ENCODE data around the gene TBK1.

Gene TBK1

DNA sequence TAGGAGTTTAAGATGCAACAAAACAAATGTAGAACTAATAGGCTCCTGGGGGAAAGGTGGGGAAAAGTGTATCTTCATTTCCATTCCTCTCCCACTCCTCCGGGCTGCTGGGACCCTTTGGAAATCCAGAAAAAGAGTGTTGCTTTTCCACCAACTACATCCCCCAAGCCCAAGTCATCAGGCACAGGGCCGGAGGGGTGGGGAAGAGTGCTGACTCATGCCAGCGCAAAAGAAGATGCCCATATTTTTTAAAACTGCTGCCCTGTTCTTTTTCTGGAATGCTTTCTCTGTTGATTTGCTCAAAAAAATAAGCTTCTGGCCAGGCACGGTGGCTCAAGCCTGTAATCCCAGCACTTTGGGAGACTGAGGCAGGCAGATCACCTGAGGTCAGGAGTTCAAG, 70.9 kb downstream of the TBK1 start:
- ATAC-seq, result peak; percentile 48
- TF ChIP-seq SNAI2 (CRISPR knock-in tag; IDR thresholded peaks at IDR 0.05) (no peak), ZFP3 (CRISPR knock-in tag; IDR thresholded peaks at IDR 0.05) (no peak), ZFP30 (CRISPR knock-in tag; IDR thresholded peaks at IDR 0.05) (no peak), PPARA (CRISPR knock-in tag; IDR thresholded peaks at IDR 0.05; ENCODE audit: borderline replicate concordance) (no peak), PATZ1 (CRISPR knock-in tag; IDR thresholded peaks at IDR 0.05; ENCODE audit: borderline replicate concordance) (no peak), CREB5 (CRISPR knock-in tag; IDR thresholded peaks at IDR 0.05; ENCODE audit: low read depth) (no peak), RARB (CRISPR knock-in tag; IDR thresholded peaks at IDR 0.05) (no peak), ISL1 (CRISPR knock-in tag; IDR thresholded peaks at IDR 0.05) (no peak), TCF4 (CRISPR knock-in tag; IDR thresholded peaks at IDR 0.05; ENCODE audit: borderline replicate concordance) (no peak), TOX (CRISPR knock-in tag; IDR thresholded peaks at IDR 0.05; ENCODE audit: borderline replicate concordance) (no peak), BACH2 (CRISPR knock-in tag; IDR thresholded peaks at IDR 0.05; ENCODE audit: borderline replicate concordance) (no peak), OSR1 (CRISPR knock-in tag; IDR thresholded peaks at IDR 0.05) (no peak), GLIS3 (CRISPR knock-in tag; IDR thresholded peaks at IDR 0.05) (no peak), CSRNP3 (CRISPR knock-in tag; IDR thresholded peaks at IDR 0.05) (no peak), ARNTL (CRISPR knock-in tag; IDR thresholded peaks at IDR 0.05; ENCODE audit: borderline replicate concordance, low read depth) (no peak), CSDC2 (CRISPR knock-in tag; IDR thresholded peaks at IDR 0.05) (no peak), ZNF8 (CRISPR knock-in tag; IDR thresholded peaks at IDR 0.05) (no peak)
- TF ChIP-seq, protein P1, sequence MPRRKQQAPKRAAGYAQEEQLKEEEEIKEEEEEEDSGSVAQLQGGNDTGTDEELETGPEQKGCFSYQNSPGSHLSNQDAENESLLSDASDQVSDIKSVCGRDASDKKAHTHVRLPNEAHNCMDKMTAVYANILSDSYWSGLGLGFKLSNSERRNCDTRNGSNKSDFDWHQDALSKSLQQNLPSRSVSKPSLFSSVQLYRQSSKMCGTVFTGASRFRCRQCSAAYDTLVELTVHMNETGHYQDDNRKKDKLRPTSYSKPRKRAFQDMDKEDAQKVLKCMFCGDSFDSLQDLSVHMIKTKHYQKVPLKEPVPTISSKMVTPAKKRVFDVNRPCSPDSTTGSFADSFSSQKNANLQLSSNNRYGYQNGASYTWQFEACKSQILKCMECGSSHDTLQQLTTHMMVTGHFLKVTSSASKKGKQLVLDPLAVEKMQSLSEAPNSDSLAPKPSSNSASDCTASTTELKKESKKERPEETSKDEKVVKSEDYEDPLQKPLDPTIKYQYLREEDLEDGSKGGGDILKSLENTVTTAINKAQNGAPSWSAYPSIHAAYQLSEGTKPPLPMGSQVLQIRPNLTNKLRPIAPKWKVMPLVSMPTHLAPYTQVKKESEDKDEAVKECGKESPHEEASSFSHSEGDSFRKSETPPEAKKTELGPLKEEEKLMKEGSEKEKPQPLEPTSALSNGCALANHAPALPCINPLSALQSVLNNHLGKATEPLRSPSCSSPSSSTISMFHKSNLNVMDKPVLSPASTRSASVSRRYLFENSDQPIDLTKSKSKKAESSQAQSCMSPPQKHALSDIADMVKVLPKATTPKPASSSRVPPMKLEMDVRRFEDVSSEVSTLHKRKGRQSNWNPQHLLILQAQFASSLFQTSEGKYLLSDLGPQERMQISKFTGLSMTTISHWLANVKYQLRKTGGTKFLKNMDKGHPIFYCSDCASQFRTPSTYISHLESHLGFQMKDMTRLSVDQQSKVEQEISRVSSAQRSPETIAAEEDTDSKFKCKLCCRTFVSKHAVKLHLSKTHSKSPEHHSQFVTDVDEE (CRISPR knock-in tag; IDR thresholded peaks at IDR 0.05), result no peak
- TF ChIP-seq, protein P2, sequence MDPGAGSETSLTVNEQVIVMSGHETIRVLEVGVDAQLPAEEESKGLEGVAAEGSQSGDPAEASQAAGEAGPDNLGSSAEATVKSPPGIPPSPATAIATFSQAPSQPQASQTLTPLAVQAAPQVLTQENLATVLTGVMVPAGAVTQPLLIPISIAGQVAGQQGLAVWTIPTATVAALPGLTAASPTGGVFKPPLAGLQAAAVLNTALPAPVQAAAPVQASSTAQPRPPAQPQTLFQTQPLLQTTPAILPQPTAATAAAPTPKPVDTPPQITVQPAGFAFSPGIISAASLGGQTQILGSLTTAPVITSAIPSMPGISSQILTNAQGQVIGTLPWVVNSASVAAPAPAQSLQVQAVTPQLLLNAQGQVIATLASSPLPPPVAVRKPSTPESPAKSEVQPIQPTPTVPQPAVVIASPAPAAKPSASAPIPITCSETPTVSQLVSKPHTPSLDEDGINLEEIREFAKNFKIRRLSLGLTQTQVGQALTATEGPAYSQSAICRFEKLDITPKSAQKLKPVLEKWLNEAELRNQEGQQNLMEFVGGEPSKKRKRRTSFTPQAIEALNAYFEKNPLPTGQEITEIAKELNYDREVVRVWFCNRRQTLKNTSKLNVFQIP (CRISPR knock-in tag; IDR thresholded peaks at IDR 0.05; ENCODE audit: borderline replicate concordance, low read depth), result no peak

DNA sequence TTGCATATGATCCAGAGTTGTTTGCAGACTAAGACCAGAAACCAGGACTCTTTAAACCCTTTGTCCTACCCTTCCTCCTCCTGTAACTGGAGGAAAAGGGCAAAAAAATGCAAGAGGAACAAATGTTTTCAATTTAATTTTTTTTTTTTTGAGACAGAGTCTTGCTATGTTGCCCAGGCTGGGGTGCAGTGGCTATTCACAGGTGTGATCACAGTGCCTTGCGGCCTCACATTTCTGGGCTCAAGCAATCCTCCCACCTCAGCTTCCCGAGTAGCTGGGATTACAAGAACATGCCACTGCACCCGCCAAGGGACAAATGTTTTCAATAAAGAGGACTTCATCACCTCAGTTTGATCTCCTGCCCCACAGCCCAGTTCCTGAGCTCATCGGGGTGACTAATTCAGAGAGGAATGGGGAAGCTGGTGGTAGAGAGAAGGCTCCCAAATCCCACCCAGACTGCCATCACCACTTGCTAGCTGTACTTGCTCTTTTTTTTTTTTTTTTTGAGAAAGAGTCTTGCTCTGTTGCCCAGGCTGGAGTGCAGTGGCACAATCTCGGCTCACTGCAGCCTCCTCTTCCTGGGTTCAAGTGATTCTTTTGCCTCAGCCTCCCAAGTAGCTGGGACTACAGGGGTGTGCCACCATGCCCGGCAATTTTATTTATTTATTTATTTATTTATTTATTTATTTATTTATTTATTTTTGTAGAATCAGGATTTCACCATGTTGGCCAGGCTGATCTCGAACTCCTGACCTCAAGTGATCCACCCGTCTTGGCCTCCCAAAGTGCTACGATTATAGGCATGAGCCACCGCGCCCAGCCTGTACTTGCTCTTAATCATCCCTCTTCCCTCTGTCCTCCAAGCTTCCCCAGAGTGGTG, 71.9 kb downstream of the TBK1 start:
- ATAC-seq, result peak; percentile 66

DNA sequence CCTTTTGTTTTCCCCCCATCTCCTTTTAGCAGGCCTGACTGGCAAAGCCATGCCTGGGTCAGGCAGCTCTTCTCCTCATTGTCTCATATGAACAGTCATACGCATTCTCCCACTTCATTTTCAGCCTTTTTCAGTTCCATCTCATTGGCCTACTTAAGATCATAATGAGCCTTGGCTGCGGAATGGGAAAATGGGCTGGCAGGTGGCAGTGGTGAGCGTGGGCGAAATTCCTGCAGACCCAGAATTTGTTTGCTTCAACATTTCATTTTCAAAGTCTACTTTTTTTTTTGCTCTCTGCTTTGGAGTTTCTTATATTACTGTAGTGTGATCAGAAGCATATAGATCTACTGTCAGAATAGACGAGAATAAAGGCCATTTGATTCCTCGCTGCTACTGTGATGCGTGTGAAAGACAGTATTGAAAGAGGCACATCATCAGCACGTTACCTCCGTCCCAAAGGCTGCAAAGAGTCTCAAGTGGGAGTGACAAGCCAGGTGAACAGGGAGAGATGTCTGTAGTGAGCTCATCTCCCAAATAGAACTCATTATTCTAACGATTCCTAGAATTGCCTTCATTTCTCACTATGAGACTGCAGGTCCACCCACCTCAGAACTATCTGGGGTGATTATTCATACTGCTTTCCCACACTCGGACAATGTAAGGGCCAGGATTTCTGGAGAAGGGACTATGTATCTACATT, 73.7 kb downstream of the TBK1 start:
- TF ChIP-seq ZFP3 (CRISPR knock-in tag; IDR thresholded peaks at IDR 0.05), result no peak
- TF ChIP-seq, protein P2 (CRISPR knock-in tag; IDR thresholded peaks at IDR 0.05; ENCODE audit: borderline replicate concordance, low read depth), result no peak
- no peak for TF ChIP-seq ZNF70 (CRISPR knock-in tag; IDR thresholded peaks at IDR 0.05)
- no peak for TF ChIP-seq GLIS3 (CRISPR knock-in tag; IDR thresholded peaks at IDR 0.05)
- no peak for TF ChIP-seq ISL1 (CRISPR knock-in tag; IDR thresholded peaks at IDR 0.05)
- TF ChIP-seq CREB5 (CRISPR knock-in tag; IDR thresholded peaks at IDR 0.05; ENCODE audit: low read depth), result no peak
- ATAC-seq, result no peak
